GM23338 (cell line): ENCODE measurements around the gene C12orf56.

Source experiments
- CREB1 ChIP-seq: fragments of 250-450 bp; sonication (Bioruptor Pico); IDR thresholded peaks from 2 replicates; pipeline ENCODE4 v1.5.0; 2020; ENCODE audit warnings: low read depth, mild to moderate bottlenecking, moderate library complexity
- CTCF ChIP-seq, 2 experiments: fragments of 200-600 bp in 1 of 2; sonication (generic) in 1 of 2; conservative IDR thresholded peaks; 2 replicates each; pipeline versions ENCODE4 v1.5.1 to v1.6.1; 2016 to 2017; ENCODE audit warnings: antibody characterized with exemption in 2 of 2, low read depth in 2 of 2, mild to moderate bottlenecking in 2 of 2, moderate library complexity in 1 of 2
- EZH2 ChIP-seq: fragments of 200-600 bp; sonication (generic); IDR thresholded peaks from one replicate; pipeline ENCODE4 v1.8.0; 2017; ENCODE audit warnings: antibody characterized with exemption, mild to moderate bottlenecking, low read depth; ENCODE audit not compliant: unreplicated experiment
- EZH2phosphoT487 ChIP-seq: fragments of 200-600 bp; sonication (generic); IDR thresholded peaks from one replicate; pipeline ENCODE4 v1.8.1; 2018; ENCODE audit warnings: antibody characterized with exemption; ENCODE audit not compliant: unreplicated experiment
- JUNB ChIP-seq: IDR thresholded peaks from one replicate; pipeline ENCODE4 v1.6.1; 2016; ENCODE audit warnings: antibody characterized with exemption; ENCODE audit not compliant: unreplicated experiment
- POLR2AphosphoS5 ChIP-seq: IDR thresholded peaks from 2 replicates; pipeline ENCODE4 v1.6.1; 2016; ENCODE audit warnings: antibody characterized with exemption, low read depth
- ZNF114 ChIP-seq: fragments of 250-450 bp; sonication (Bioruptor Pico); IDR thresholded peaks from 2 replicates; pipeline ENCODE4 v1.5.0; 2020; ENCODE audit warnings: mild to moderate bottlenecking, moderate library complexity
- ZNF331 ChIP-seq: fragments of 250-450 bp; sonication (Bioruptor Pico); IDR thresholded peaks from 2 replicates; pipeline ENCODE4 v1.5.0; 2020; ENCODE audit warnings: low read depth, mild to moderate bottlenecking, moderate library complexity
- TF ChIP-seq, protein P1 (sequence below): IDR thresholded peaks from one replicate; pipeline ENCODE4 v1.6.1; 2018; ENCODE audit warnings: antibody characterized with exemption; ENCODE audit not compliant: unreplicated experiment

- no peak for TF ChIP-seq POLR2AphosphoS5
- no peak for TF ChIP-seq EZH2phosphoT487
- TF ChIP-seq ZNF331 = no peak
- no peak for TF ChIP-seq CTCF (conservative IDR thresholded peaks at IDR 0.05; ENCODE audit: low read depth in 2 of 2)
- TF ChIP-seq, protein P1, sequence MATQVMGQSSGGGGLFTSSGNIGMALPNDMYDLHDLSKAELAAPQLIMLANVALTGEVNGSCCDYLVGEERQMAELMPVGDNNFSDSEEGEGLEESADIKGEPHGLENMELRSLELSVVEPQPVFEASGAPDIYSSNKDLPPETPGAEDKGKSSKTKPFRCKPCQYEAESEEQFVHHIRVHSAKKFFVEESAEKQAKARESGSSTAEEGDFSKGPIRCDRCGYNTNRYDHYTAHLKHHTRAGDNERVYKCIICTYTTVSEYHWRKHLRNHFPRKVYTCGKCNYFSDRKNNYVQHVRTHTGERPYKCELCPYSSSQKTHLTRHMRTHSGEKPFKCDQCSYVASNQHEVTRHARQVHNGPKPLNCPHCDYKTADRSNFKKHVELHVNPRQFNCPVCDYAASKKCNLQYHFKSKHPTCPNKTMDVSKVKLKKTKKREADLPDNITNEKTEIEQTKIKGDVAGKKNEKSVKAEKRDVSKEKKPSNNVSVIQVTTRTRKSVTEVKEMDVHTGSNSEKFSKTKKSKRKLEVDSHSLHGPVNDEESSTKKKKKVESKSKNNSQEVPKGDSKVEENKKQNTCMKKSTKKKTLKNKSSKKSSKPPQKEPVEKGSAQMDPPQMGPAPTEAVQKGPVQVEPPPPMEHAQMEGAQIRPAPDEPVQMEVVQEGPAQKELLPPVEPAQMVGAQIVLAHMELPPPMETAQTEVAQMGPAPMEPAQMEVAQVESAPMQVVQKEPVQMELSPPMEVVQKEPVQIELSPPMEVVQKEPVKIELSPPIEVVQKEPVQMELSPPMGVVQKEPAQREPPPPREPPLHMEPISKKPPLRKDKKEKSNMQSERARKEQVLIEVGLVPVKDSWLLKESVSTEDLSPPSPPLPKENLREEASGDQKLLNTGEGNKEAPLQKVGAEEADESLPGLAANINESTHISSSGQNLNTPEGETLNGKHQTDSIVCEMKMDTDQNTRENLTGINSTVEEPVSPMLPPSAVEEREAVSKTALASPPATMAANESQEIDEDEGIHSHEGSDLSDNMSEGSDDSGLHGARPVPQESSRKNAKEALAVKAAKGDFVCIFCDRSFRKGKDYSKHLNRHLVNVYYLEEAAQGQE = no peak
- TF ChIP-seq ZNF114 = no peak
- TF ChIP-seq CREB1 (CRISPR knock-in tag) = no peak
- TF ChIP-seq JUNB = no peak
- no peak for TF ChIP-seq EZH2
Measured at GRCh38 chr12:64332938-64333337, 57.6 kb downstream of the C12orf56 start.
